Measurements from ENCODE around the gene NCR2.

The NCR2 gene

DNA sequence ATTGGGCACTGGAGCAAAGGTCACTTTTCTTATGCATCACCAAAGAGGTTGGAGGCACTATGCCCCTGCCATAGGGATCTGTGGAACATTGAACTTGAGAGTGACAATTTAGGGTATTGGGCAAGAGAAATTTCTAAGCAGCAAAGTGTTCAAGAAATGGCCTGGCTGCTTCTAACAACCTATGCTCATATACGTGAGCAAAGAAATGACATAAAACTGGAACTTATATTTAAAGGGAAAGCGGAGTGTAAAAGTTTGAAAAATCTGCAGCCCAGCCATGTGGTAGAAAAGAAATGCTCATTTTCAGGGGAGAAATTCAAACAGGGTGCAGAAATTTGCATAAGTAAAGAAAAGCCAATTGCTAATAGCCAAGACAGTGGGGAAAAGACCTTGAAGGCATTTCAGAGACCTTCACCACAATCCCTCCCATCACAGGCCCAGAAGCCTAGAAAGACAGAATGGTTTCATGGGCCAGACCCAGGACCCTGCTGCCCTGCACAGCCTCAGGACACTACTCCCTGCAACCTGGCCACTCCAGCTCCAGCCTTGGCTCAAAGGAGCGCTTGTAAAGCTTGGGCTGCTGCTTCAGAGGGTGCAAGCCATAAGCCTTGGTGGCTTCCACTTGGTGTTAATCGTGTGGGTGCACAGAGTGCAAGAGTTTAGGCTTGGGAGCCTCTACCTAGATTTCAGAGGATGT, 24.4 kb downstream of the NCR2 start:
- DNase-seq, result no peak

DNA sequence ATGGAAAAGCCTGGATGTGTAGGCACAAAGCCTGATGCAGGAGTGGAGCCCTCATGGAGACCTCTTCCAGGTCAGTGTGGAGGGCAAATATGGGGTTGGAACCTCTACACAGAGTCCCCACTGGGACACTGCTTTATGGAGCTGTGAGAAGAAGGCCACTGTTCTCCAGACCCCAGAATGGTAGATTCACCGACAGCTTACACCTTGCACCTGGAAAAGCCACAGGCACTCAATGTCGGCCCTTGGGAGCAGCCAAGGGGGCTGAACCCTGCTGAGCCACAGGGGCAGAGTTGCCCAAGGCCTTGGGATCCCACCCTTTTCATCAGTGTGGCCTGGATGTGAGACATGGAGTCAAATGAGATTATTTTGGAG, 24.9 kb downstream of the NCR2 start:
- no peak for DNase-seq

DNA sequence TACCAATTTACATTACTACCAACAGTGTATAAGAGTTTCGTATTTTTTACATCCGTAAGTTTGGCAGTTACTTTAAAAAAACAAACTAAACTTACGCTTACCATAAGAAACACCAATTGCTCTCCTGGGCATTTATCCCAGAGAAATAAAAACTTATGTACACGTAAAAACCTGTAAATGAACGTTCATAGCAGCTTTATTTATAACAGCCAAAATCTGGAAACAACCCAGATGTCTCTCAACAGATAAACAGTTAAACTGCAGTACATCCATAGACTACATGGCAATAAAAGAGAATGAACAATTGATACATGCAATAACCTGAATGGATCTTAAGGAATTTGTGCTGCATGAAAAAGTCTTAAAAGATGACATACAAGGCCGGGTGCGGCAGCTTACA, 30.7 kb downstream of the NCR2 start:
- no peak for DNase-seq

- no peak for DNase-seq
Observed at GRCh38 chr6:41367061-41367460, 31.7 kb downstream of the NCR2 start.

- DNase-seq, result no peak
Observed at GRCh38 chr6:41367700-41368099, 32.3 kb downstream of the NCR2 start.

GRCh38 chr6:41370488-41371111, 35.2 kb downstream of the NCR2 start:
- no peak for DNase-seq

- no peak for DNase-seq
Observed at GRCh38 chr6:41371461-41371991, 36.1 kb downstream of the NCR2 start.

- DNase-seq, result peak; percentile 7 to 17
Observed at GRCh38 chr6:41371992-41372831, 36.8 kb downstream of the NCR2 start.

- DNase-seq, result no peak
Observed at GRCh38 chr6:41372832-41373626, 37.6 kb downstream of the NCR2 start.

- no peak for DNase-seq
Observed at GRCh38 chr6:41373627-41373918, 38.2 kb downstream of the NCR2 start.

- no peak for DNase-seq
Observed at GRCh38 chr6:41373919-41374617, 38.7 kb downstream of the NCR2 start.

GRCh38 chr6:41374618-41375590, 39.5 kb downstream of the NCR2 start:
- no peak for DNase-seq

- DNase-seq, result no peak
Observed at GRCh38 chr6:41375598-41376151, 40.3 kb downstream of the NCR2 start.

DNA sequence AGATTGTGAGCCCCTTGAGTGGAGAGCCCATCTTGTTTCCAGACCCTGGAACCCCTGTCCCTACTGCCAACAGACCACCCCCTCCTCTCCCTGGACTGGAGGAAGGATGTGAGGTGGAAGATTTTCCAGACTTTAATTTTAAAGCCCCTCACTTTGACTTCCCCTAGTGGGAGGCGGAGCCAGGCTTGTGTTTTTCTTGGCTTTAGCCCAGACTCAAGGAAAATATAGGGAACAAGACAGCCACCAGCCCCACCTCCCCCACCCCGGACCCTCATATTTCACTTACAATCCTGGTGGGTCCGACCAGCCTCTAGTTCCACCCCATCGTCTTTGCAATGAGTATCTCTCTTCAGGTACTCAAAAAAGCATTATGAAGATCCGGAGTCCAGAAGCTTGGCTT, 40.8 kb downstream of the NCR2 start:
- no peak for DNase-seq

DNA sequence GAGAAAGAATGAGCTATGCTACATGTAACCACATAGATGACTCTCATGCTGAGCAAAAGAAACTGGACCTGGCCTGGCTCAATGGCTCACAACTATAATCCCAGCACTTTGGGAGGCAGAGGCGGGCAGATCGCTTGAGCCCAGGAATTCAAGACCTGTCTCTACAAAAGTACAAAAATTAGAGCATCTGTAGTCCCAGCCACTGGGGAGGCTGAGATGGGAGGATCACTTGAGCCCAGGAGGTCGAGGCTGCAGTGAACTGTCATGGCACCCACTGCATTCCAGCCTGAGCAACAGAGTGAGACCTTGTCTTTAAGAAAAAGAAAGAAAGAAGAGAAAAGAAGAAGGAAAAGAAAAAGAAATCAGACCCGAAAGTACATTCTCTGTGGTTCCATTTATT, 41.7 kb downstream of the NCR2 start:
- DNase-seq, result no peak

DNA sequence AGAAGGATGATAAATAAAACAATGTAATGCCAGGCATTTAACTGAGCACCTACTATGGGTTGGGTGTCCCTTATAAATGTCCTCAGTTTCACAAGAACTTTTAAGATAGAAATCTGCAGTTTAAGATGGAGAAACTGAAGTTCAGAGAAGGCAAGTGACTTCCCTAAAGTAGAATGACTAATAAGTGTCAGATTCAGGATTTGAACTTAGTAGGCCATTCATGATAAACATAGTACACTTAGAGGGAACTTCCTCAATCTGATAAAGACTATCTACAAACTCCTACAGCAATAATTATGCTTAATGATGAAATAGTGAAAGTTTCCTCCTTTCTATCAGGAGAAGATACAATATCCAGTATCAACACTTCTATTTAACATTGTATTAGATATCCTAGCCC, 43.9 kb downstream of the NCR2 start:
- DNase-seq, result no peak

DNA sequence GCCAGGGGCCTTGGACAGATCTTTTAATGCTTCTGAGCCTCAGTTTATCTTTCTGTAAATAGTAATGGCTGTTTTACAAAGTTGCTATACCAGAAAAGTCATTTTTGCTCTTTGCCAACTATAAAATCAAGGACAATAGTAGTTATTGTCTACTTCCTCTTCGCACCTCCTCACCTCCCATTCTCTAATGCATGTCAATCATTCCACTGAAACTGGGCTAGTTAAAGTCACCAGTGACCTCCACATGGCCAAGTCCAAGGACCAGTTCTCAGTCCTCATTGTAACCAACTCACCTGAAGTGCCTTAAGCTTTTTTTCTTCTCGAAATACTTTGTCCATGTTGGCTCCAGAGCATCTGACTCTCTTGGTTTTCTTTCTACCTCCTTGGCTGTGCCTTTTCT, 51.2 kb downstream of the NCR2 start:
- DNase-seq, result no peak

DNA sequence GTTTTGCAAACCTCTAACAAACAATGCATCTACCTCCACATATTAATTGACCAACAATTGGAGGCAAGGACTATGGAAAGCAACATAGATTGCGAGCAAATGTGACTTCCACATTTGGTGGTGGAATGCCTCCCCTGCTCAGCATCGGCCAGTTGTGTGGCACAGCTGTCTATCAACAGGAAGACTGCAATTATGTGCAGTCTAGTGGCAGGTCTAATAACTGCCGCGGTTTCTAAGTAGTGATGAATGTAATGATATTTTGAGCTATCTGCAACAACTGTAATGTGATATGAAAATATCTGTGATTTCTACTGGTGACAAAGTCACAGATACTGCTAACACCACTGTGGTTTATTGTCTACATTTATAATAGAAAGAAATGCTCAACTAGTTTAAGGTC, 56.8 kb downstream of the NCR2 start:
- no peak for DNase-seq

DNA sequence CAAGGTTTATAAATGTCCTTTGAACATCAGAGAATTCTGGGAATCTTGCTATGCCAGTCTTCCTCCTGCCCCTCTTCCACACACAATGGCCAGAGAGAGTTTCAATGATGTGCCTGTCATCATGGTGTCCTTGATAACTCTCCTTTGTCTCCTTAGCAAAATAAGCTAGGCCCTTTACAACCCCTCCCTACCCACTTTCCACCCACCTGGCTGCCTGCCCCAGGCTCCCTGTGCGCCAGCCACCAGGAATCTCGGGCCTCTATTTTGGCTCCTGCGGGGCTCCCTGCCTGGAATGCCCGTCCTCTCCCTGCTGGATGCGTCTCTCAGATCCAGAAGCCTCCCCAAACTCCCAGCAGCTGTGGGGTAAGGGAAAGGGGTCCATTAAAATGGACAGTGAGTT, 60.9 kb downstream of the NCR2 start:
- DNase-seq, result no peak

GRCh38 chr6:41399424-41399823, 64.0 kb downstream of the NCR2 start:
- DNase-seq, result no peak
